Occipital lobe (tissue), 2 donors: ENCODE measurements around the gene MTHFSD. TPM values are rescaled to one million over a fixed set of nuclear protein-coding genes. Genes with fewer than 3 reads are reported as not detected.

Experiments used
- DNase-seq: peaks from one replicate; lab custom pipeline; 2025; lab: John Stamatoyannopoulos, UW
- total RNA-seq: library from RNA; depleted of rRNA; stranded (reverse); fragments of >200 nt; gene quantifications from one replicate; pipeline ENCODE4 v1.2.3, GENCODE V29; 2014

The MTHFSD gene
- total RNA-seq, 1 donor from 2014 or later = 10.3 TPM

DNA sequence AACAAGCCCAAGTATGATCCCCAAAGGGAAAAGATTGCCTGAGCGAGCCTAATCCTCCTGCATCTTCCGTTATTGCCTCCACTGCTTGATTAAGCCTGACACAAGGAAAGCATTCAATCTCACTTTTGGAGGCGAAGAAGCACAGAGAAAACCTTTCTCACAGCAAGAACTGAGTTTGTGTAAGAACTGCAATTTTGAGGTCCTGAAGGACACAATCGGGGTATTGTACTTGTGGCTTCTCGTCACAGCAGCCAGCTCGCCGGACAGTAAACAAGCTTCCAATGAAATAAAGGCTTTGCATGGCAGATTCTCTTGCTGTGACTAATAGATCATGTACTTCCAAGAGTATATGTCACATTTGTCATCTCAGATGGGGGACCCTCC lies 63.4 kb downstream of the MTHFSD start:
- no peak for DNase-seq

DNA sequence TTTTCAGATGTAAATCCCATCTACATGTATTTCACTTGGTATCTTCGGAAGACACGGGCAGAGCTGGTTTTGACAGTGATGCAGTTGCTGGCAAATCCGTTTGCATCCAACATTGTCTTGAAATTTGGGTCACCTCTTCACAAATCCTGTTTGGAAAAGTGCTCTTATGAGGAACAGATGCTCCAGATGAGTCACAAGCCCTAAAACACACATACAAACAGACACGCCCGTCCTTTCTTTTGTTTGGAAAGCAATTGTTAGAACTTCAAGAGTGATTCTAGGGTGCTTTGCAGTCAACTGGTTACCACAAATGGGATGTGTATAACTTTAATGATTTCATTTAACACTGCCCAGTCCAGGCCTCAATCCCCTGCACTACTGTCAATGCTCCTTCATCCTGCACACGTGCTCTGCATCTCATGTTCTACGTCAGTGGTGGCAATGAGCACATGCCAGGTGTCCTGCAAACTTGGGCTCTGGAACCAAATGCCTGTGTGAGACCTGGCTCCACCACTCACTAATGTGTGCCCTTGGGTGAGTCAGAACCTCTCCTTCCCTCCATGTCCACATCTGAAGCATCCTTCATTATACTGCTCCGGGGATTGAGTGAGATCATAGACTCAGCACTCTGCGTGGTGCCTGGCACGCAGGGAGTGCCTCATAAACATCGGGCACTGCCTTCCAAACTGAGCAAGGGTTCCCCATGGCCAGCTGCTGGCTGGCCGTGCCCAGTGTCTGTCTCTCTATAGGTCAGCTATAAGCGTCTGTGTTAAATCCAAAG lies 64.0 kb downstream of the MTHFSD start:
- DNase-seq = no peak

DNA sequence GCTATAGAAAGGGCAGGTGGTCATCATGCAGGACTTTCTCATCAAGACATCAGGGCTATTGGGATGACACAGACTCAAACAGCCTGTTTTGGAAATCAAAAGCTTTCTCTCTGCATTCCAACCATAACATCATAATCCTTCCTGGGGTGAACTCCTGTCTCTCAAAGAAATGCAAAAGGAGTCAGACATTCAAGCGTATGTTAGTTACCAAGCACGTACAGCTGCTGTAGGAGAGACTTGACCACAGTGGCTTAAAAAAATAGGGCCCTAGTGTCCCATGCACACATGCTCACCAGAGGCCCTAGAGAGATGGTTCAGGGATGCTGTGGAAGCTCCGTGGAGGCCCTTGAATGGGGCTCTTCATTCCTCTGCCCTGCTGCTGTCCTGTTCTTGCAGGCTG lies 69.3 kb downstream of the MTHFSD start:
- no peak for DNase-seq

DNA sequence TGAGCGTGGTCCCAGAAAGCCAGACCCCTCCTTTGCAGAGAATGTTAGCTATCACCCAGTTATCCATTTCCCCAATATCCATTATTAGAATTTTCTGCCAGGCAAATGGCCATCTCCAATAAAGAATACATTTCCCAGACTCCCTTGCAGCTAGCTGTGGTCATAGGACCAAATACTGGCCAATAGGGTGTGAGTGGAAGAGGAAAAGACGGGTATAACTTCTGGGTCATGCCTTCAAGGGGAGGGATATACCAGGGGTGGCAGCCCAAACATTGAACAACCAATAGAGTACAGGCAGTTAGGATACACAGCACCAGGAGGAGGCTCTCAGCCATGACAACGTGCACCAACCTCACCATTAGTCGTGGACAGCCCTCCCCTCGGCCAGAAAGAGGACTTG lies 70.8 kb downstream of the MTHFSD start:
- DNase-seq = no peak

DNA sequence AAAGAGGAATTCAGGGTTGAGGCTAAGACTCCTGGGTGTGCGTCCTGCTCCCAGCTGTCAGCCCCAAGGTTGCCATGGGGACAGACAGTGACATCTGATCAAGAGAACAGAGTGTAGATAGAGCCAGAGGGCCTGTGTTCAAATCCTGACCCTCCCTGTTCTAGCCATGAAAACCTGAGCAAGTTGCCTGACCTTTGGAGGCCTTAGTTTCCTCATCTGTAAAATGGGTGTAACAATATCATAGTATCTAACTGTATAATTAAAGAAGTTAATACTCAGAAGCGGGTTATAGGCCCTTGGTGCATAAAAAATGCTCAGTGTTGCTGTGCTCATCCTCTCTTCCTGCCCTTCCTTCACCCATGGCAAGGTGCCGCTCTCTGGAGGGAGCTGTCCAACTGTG lies 73.4 kb downstream of the MTHFSD start:
- DNase-seq = no peak

DNA sequence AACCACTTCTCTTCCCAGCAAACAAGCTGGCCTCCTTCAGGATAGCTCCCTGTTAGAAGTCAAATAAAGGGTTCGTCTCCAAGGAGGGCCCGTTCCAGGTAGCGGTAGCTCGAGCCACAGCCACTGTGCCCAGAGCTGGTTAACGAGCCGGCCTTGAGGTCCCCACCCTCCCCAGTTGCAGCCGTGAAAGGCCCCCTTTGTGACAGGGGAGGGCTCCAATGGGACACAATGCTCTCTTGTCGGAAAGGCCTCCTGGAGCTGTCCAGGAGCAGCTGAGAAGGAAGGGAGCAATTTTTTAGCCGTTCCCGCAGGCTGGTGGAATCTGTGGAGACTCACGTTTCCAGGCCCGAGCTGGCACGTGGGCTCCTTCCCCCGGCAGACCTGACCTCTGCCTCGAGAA lies 74.6 kb downstream of the MTHFSD start:
- DNase-seq = no peak

Other genes with a start within 250 kb of the MTHFSD start
- 0.47 TPM for gene FOXF1, start 44.7 kb downstream of the MTHFSD start, total RNA-seq
- 0.62 TPM for gene FOXC2, start 11.6 kb upstream of the MTHFSD start, total RNA-seq
- 0.47 TPM for gene FOXL1, start 23.3 kb upstream of the MTHFSD start, total RNA-seq